Prostate gland (tissue), 2 donors: ENCODE data around the gene C6orf120. TPM values are rescaled to one million over a fixed set of nuclear protein-coding genes. Genes with fewer than 3 reads are reported as not detected.

ENCODE experiments used
- DNase-seq: peaks from one replicate; pipeline ENCODE4 v3.0.0-alpha.2; 2019; ENCODE audit warnings: low spot score
- H3K27ac ChIP-seq, 2 donors: fragments of 200-600 bp; sonication (generic); 2 replicates each; pipeline ENCODE4 v1.5.1; 2017 to 2019
- H3K27me3 ChIP-seq: fragments of 200-600 bp; sonication (generic); replicated peaks from 2 replicates; pipeline ENCODE4 v1.5.1; 2019; ENCODE audit not compliant: insufficient read depth
- H3K36me3 ChIP-seq, 2 donors: fragments of 200-600 bp; sonication (generic); 1 replicate in 1 of 2; 2 replicates in 1 of 2; pipeline versions ENCODE4 v1.5.1 to v1.8.1; 2017 to 2019
- H3K4me1 ChIP-seq: fragments of 200-600 bp; sonication (generic); replicated peaks from 2 replicates; pipeline ENCODE4 v1.5.1; 2019
- H3K4me3 ChIP-seq, 2 donors: fragments of 200-600 bp; sonication (generic); 2 replicates each; pipeline ENCODE4 v1.5.1; 2017 to 2019
- H3K9me3 ChIP-seq: fragments of 200-600 bp; sonication (generic); 2 replicates; pipeline ENCODE4 v1.5.1; 2017
- CTCF ChIP-seq, 4 experiments: fragments of 200-600 bp in 2 of 4; fragments of 450-650 bp in 2 of 4; sonication (generic) in 2 of 4; IDR thresholded peaks; 1 replicate in 3 of 4; 2 replicates in 1 of 4; pipeline ENCODE4 v1.5.1; 2016 to 2019; ENCODE audit warnings: antibody characterized with exemption in 4 of 4, mild to moderate bottlenecking in 2 of 4, moderate library complexity in 2 of 4
- POLR2A ChIP-seq: fragments of 450-650 bp; IDR thresholded peaks from one replicate; pipeline ENCODE4 v1.6.1; 2016; ENCODE audit warnings: antibody characterized with exemption, mild to moderate bottlenecking
- POLR2AphosphoS5 ChIP-seq: sonication (generic); formaldehyde crosslinking; IDR thresholded peaks from one replicate; pipeline ENCODE4 v1.6.1; 2017; ENCODE audit warnings: antibody characterized with exemption
- WGBS: methylation state at CpG from one replicate; pipeline ENCODE4 v1.1.5; 2018; 5-methylcytosine and 5-hydroxymethylcytosine counted together
- intact Hi-C: fragments of 100-400 bp; cut with DNase I; formaldehyde crosslinking; loops from one replicate; pipeline ENCODE4 v1.14.2; 2022
- total RNA-seq, 2 donors: library from RNA; depleted of rRNA; stranded (reverse); fragments of >200 nt; gene quantifications; one replicate each; pipeline ENCODE4 v1.1.0, GENCODE V29; 2016

C6orf120 gene
- total RNA-seq, 2 donors from 2014 or later: 23.6 to 41.8 TPM

GRCh38 chr6:169714178-169714577 is 12.3 kb downstream of the C6orf120 start:
- intact Hi-C loops: no loop called here

GRCh38 chr6:169714595-169714994 is 12.7 kb downstream of the C6orf120 start:
- no peak overlapping the region for H3K4me3 ChIP-seq
- peaks cover 4 to 7% of the 10 kb centered on the region in 2 donors for H3K36me3 ChIP-seq
- no peak overlapping the region for H3K27ac ChIP-seq
- peaks cover 7% of the 10 kb centered on the region for H3K4me1 ChIP-seq
- DNase-seq: no peak
- H3K9me3 ChIP-seq: no peaks in the 10 kb centered on the region
- no peak for TF ChIP-seq POLR2A
- no peak for TF ChIP-seq POLR2AphosphoS5
- TF ChIP-seq CTCF (IDR thresholded peaks at IDR 0.05): no peak
- 95% methylated on average over 9 of the region's 9 CpGs for WGBS
- intact Hi-C loops: no loop called here
- H3K27me3 ChIP-seq: no peaks in the 10 kb centered on the region

More at GRCh38 chr6:169714178-169714577, 12.3 kb downstream of the C6orf120 start:
- 98% methylated on average over 2 of the region's 2 CpGs for WGBS
- Histone ChIP-seq H3K4me1 (peaks cover 4% of the 10 kb centered on the region), H3K9me3 (no peaks in the 10 kb centered on the region), H3K27me3 (no peaks in the 10 kb centered on the region), H3K27ac (no peak overlapping the region), H3K36me3 (peaks cover 4 to 7% of the 10 kb centered on the region in 2 donors), H3K4me3 (no peak overlapping the region)
- TF ChIP-seq CTCF (IDR thresholded peaks at IDR 0.05) (no peak), POLR2A (no peak), POLR2AphosphoS5 (no peak)
- no peak for DNase-seq

GRCh38 chr6:169719117-169719516 is 17.2 kb downstream of the C6orf120 start:
- Histone ChIP-seq H3K4me3 (no peak overlapping the region), H3K4me1 (peaks cover 16% of the 10 kb centered on the region), H3K9me3 (no peaks in the 10 kb centered on the region), H3K27ac (no peak overlapping the region), H3K36me3 (peaks cover 0 to 7% of the 10 kb centered on the region in 2 donors), H3K27me3 (no peaks in the 10 kb centered on the region)
- TF ChIP-seq POLR2A: no peak
- TF ChIP-seq POLR2AphosphoS5: no peak
- no peak for TF ChIP-seq CTCF (IDR thresholded peaks at IDR 0.05)
- intact Hi-C loops: no loop called here
- 65% methylated on average over 4 of the region's 4 CpGs for WGBS
- no peak for DNase-seq

- WGBS: 88% methylated on average over 3 of the region's 3 CpGs
- H3K4me1 ChIP-seq: peaks cover 16% of the 10 kb centered on the region
- intact Hi-C loops: no loop called here
- H3K27ac ChIP-seq: no peak overlapping the region
- H3K9me3 ChIP-seq: no peaks in the 10 kb centered on the region
- H3K4me3 ChIP-seq: no peak overlapping the region
- no peak for TF ChIP-seq POLR2A
- TF ChIP-seq POLR2AphosphoS5: no peak
- no peak for TF ChIP-seq CTCF (IDR thresholded peaks at IDR 0.05)
- no peak for DNase-seq
- no peaks in the 10 kb centered on the region for H3K36me3 ChIP-seq
- no peaks in the 10 kb centered on the region for H3K27me3 ChIP-seq
Observed at GRCh38 chr6:169720207-169720855, 18.4 kb downstream of the C6orf120 start.
